H9 (cell line): ENCODE data around the gene COMMD10. TPM values are rescaled to one million over a fixed set of nuclear protein-coding genes. Genes with fewer than 3 reads are reported as not detected.

Source experiments
- DNase-seq: peaks from one replicate; pipeline ENCODE4 v3.0.0-alpha.2; 2017
- H2AFZ ChIP-seq: one replicate; pipeline ENCODE4 v1.6.1; 2013; ENCODE audit warnings: mild to moderate bottlenecking, low read length, control low read depth, moderate library complexity
- H2AK5ac ChIP-seq: 2 replicates; pipeline ENCODE4 v1.6.1; 2013; ENCODE audit warnings: low read length, control low read depth, mixed read lengths; ENCODE audit not compliant: insufficient read length
- H2BK120ac ChIP-seq: one replicate; pipeline ENCODE4 v1.6.1; 2013; ENCODE audit warnings: low read depth, mild to moderate bottlenecking, low read length, control low read depth, inconsistent platforms; ENCODE audit not compliant: poor library complexity, severe bottlenecking
- H2BK12ac ChIP-seq: 2 replicates; pipeline ENCODE4 v1.6.1; 2013; ENCODE audit warnings: low read length, control low read depth, mixed read lengths, low read depth; ENCODE audit not compliant: insufficient read length
- H2BK15ac ChIP-seq: 2 replicates; pipeline ENCODE4 v1.6.1; 2013; ENCODE audit warnings: low read depth, low read length, control low read depth
- H2BK20ac ChIP-seq: one replicate; pipeline ENCODE4 v1.6.1; 2013; ENCODE audit warnings: low read depth, mild to moderate bottlenecking, low read length, control low read depth, inconsistent platforms; ENCODE audit not compliant: poor library complexity, severe bottlenecking
- H2BK5ac ChIP-seq: 2 replicates; pipeline ENCODE4 v1.6.1; 2013; ENCODE audit warnings: low read length, control low read depth, mixed read lengths; ENCODE audit not compliant: insufficient read length
- H3K14ac ChIP-seq: 2 replicates; pipeline ENCODE4 v1.6.1; 2013; ENCODE audit warnings: low read length, control low read depth; ENCODE audit not compliant: insufficient read depth
- H3K18ac ChIP-seq: 2 replicates; pipeline ENCODE4 v1.6.1; 2013; ENCODE audit warnings: low read depth, mild to moderate bottlenecking, mixed read lengths, low read length, control low read depth; ENCODE audit not compliant: insufficient read length
- H3K23ac ChIP-seq: 2 replicates; pipeline ENCODE4 v1.6.1; 2013; ENCODE audit warnings: low read length, control low read depth, mixed read lengths, low read depth; ENCODE audit not compliant: insufficient read length
- H3K23me2 ChIP-seq: 2 replicates; pipeline ENCODE4 v1.6.1; 2013; ENCODE audit warnings: low read depth, mild to moderate bottlenecking, mixed read lengths, low read length, control low read depth; ENCODE audit not compliant: insufficient read length, poor library complexity, severe bottlenecking
- H3K27ac ChIP-seq: 2 replicates; pipeline ENCODE4 v1.5.1; 2013; ENCODE audit warnings: low read length, control low read depth, mixed read lengths, low read depth; ENCODE audit not compliant: insufficient read length
- H3K27me3 ChIP-seq: 2 replicates; pipeline ENCODE4 v1.6.1; 2013; ENCODE audit warnings: low read length, control low read depth, inconsistent platforms; ENCODE audit not compliant: insufficient read depth
- H3K4ac ChIP-seq: 2 replicates; pipeline ENCODE4 v1.6.1; 2013; ENCODE audit warnings: low read depth, mild to moderate bottlenecking, control low read depth, inconsistent platforms, low read length, moderate library complexity
- H3K4me1 ChIP-seq: 2 replicates; pipeline ENCODE4 v1.6.1; 2013; ENCODE audit warnings: low read length, control low read depth, inconsistent platforms; ENCODE audit not compliant: insufficient read depth
- H3K4me2 ChIP-seq: 2 replicates; pipeline ENCODE4 v1.6.1; 2013; ENCODE audit warnings: low read length, control low read depth, mixed read lengths; ENCODE audit not compliant: insufficient read length, insufficient read depth
- H3K56ac ChIP-seq: 2 replicates; pipeline ENCODE4 v1.6.1; 2013; ENCODE audit warnings: low read depth, mild to moderate bottlenecking, mixed read lengths, low read length, control low read depth; ENCODE audit not compliant: insufficient read length
- H3K79me1 ChIP-seq: 2 replicates; pipeline ENCODE4 v1.6.1; 2013; ENCODE audit warnings: low read depth, mild to moderate bottlenecking, moderate library complexity, low read length, control low read depth, inconsistent platforms; ENCODE audit not compliant: insufficient read depth, poor library complexity, severe bottlenecking
- H3K79me2 ChIP-seq: 2 replicates; pipeline ENCODE4 v1.6.1; 2013; ENCODE audit warnings: low read length, control low read depth, inconsistent platforms; ENCODE audit not compliant: insufficient read depth
- H3K9ac ChIP-seq: 2 replicates; pipeline ENCODE4 v1.6.1; 2013; ENCODE audit warnings: low read length, control low read depth, mixed read lengths; ENCODE audit not compliant: insufficient read length; ENCODE audit errors: extremely low read depth
- H3K9me3 ChIP-seq: one replicate; pipeline ENCODE4 v1.6.1; 2013; ENCODE audit warnings: low read depth, low read length, inconsistent platforms; ENCODE audit not compliant: control insufficient read depth
- H3T11ph ChIP-seq: one replicate; pipeline ENCODE4 v1.6.1; 2013; ENCODE audit warnings: mild to moderate bottlenecking, low read length, control low read depth, inconsistent platforms
- H4K20me1 ChIP-seq: one replicate; pipeline ENCODE4 v1.6.1; 2013; ENCODE audit not compliant: control insufficient read depth, insufficient read length, insufficient read depth
- H4K5ac ChIP-seq: 2 replicates; pipeline ENCODE4 v1.6.1; 2013; ENCODE audit warnings: low read depth, mild to moderate bottlenecking, mixed read lengths, low read length, control low read depth; ENCODE audit not compliant: insufficient read length
- H4K8ac ChIP-seq: replicated peaks from 2 replicates; pipeline ENCODE4 v1.6.1; 2013; ENCODE audit warnings: low read length, control low read depth, mixed read lengths, low read depth; ENCODE audit not compliant: insufficient read length
- H4K91ac ChIP-seq: 2 replicates; pipeline ENCODE4 v1.6.1; 2013; ENCODE audit warnings: low read depth, mild to moderate bottlenecking, moderate library complexity, mixed read lengths, low read length, control low read depth; ENCODE audit not compliant: insufficient read length
- H3K27ac Mint-ChIP-seq, 3 experiments: 2 replicates in 2 of 3; 3 replicates in 1 of 3; pipeline ENCODE4 v1.8.0; 2020 to 2021; ENCODE audit warnings: mixed read lengths in 3 of 3, mild to moderate bottlenecking in 1 of 3, moderate library complexity in 1 of 3
- H3K27me3 Mint-ChIP-seq: 2 replicates; pipeline ENCODE4 v1.8.0; 2021; ENCODE audit warnings: low read depth, mild to moderate bottlenecking, moderate library complexity, mixed read lengths
- H3K36me3 Mint-ChIP-seq, 3 experiments: 2 replicates in 2 of 3; 3 replicates in 1 of 3; pipeline ENCODE4 v1.8.0; 2020 to 2021; ENCODE audit warnings: low read depth in 3 of 3, mixed read lengths in 3 of 3; ENCODE audit not compliant: insufficient read depth in 1 of 3
- H3K4me1 Mint-ChIP-seq, 2 experiments: 2 replicates each; pipeline ENCODE4 v1.8.0; 2020; ENCODE audit warnings: mixed read lengths in 2 of 2
- H3K4me3 Mint-ChIP-seq, 2 experiments: 2 replicates in 1 of 2; 3 replicates in 1 of 2; pipeline ENCODE4 v1.8.0; 2020 to 2021; ENCODE audit warnings: mild to moderate bottlenecking in 2 of 2, mixed read lengths in 2 of 2, moderate library complexity in 1 of 2
- H3K9me3 Mint-ChIP-seq, 2 experiments: 2 replicates in 1 of 2; 3 replicates in 1 of 2; pipeline ENCODE4 v1.8.0; 2020; ENCODE audit warnings: mild to moderate bottlenecking in 2 of 2, mixed read lengths in 2 of 2, moderate library complexity in 1 of 2
- CTCF ChIP-seq: fragments of 200-600 bp; sonication (generic); conservative IDR thresholded peaks from 3 replicates; pipeline ENCODE4 v1.8.0; 2021; ENCODE audit warnings: antibody characterized with exemption, mild to moderate bottlenecking
- total RNA-seq: library from RNA; stranded (reverse); gene quantifications from 2 replicates; pipeline ENCODE4 v1.2.1, GENCODE V29; 2021

COMMD10 gene
- total RNA-seq, 1 experiment from 2014 or later = 33.9 TPM

DNA sequence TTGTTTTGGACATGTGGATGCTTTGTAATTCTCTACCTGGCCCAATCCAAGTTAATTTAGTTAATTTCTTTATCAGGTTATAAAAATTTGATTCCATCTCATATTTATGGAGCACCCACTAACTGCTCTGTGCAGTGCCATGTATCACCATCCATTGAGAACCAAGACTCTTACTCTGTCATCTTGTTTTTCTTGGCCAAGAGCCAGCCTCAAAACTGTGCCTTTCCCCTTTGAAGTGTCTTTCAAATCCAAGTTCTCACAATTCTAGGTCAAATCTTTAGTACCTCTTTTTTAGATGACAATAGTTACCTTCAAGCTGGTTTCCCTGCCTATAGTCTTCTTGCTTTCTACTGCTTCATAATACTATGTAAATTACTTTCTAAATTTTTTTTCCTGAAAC lies 3.2 kb downstream of the COMMD10 start:
- H3T11ph ChIP-seq = no peak overlapping the region
- H3K27ac ChIP-seq = no peak overlapping the region
- no peaks in the 10 kb centered on the region for H3K9me3 Mint-ChIP-seq
- H4K8ac ChIP-seq = no peak overlapping the region
- no peak overlapping the region for H2BK20ac ChIP-seq
- H3K27ac Mint-ChIP-seq = no peak overlapping the region
- TF ChIP-seq CTCF = no peak
- H2BK120ac ChIP-seq = no peak overlapping the region
- H3K36me3 Mint-ChIP-seq = peaks cover 9 to 20% (median 13%) of the 10 kb centered on the region in 3 experiments; a peak in 6 of 7 replicates
- no peak overlapping the region for H2BK15ac ChIP-seq
- H2BK5ac ChIP-seq = no peak overlapping the region
- peaks cover 10 to 16% of the 10 kb centered on the region in 2 experiments for H3K4me1 Mint-ChIP-seq
- no peaks in the 10 kb centered on the region; the same call in 1 of the 2 replicates for H3K4me1 ChIP-seq
- H4K20me1 ChIP-seq = no peaks in the 10 kb centered on the region
- H3K79me2 ChIP-seq = no peaks in the 10 kb centered on the region
- H3K23me2 ChIP-seq = peaks cover 6% of the 10 kb centered on the region
- no peak overlapping the region for H3K56ac ChIP-seq
- H2BK12ac ChIP-seq = no peak overlapping the region
- H2AFZ ChIP-seq = no peak overlapping the region
- H3K18ac ChIP-seq = no peak overlapping the region
- H3K4me2 ChIP-seq = no peak overlapping the region
- H3K4ac ChIP-seq = no peak overlapping the region
- H3K9me3 ChIP-seq = no peaks in the 10 kb centered on the region
- no peak overlapping the region for H3K23ac ChIP-seq
- H3K14ac ChIP-seq = no peak overlapping the region
- DNase-seq = no peak
- no peaks in the 10 kb centered on the region for H3K79me1 ChIP-seq
- H3K27me3 Mint-ChIP-seq = no peaks in the 10 kb centered on the region
- H3K4me3 Mint-ChIP-seq = no peak overlapping the region
- H4K5ac ChIP-seq = no peak overlapping the region
- no peak overlapping the region for H3K9ac ChIP-seq
- H4K91ac ChIP-seq = no peak overlapping the region
- no peak overlapping the region for H2AK5ac ChIP-seq
- no peaks in the 10 kb centered on the region for H3K27me3 ChIP-seq
